ENCODE data around the gene MRPL50.
"Not testable (repeated sequence)": the region's sequence is repeated elsewhere in the genome, so short reads cannot be mapped to it uniquely, and the experiment has no call there.

The MRPL50 gene

DNA sequence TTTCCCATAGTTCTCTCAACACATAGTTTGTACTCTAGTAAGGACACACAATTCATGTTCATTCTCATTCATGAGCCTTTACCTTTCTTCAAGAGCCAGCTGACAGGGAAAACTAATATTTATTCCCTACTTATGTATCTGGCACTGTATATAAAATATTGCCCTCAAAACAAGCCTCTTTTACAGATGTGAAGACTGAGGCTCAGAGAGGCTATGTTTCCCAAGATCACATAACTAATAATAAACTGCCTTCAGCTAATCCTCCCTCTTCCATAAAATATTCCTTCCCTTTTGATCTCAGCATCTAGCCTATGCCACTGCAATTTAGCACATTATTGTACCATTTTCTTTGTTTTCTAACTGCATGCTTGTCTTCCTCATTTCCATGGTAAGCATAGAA lies 19.0 kb upstream of the MRPL50 start:
- no peak for DNase-seq

DNA sequence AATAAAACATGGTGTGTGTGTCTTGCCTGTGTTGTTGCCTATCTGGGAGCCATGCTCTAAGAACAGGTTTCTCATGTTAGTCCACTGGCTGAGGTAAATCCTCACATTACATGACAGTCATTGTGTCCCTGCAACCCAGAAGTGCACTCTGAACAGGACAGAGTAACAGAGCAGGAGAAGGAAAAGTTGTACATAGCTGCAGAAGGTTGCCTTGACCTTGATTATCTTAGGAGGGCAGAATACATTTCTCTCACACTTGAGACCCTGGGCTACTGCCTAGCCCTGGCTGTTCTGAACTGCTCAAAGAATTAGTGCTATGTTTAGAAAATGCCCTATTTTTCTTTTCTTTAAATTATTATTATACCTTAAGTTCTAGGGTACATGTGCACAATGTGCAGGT lies 17.2 kb upstream of the MRPL50 start:
- DNase-seq, result no peak

DNA sequence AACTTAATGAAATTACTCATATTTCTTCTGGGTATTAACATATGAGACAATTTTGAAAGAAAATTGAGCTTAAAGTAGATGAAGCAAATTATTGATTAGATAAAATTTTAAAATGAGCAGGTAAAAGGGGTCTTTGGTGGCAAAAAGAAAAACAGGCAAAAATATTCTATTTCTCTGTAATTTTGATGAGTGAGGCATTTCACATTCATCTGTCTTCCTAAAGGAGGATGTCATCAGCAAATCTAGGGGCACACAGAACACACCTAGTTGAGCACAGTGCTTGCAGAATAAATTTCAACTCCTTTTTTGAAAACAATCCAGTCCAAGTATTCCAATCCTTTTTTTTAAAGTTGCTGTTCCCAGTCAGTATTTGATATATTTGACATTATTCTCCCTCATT lies 16.4 kb upstream of the MRPL50 start:
- DNase-seq, result no peak

DNA sequence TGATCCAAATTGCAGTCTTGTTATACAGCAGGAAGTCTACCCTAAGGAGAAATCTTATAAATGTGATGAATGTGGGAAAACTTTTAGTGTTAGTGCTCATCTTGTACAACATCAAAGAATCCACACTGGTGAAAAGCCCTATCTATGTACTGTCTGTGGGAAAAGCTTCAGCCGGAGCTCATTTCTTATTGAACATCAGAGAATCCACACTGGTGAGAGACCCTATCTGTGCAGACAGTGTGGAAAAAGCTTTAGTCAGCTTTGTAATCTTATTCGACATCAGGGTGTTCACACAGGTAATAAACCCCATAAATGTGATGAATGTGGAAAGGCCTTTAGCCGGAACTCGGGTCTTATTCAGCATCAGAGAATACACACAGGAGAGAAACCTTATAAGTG lies 10.7 kb upstream of the MRPL50 start:
- DNase-seq, result no peak

DNA sequence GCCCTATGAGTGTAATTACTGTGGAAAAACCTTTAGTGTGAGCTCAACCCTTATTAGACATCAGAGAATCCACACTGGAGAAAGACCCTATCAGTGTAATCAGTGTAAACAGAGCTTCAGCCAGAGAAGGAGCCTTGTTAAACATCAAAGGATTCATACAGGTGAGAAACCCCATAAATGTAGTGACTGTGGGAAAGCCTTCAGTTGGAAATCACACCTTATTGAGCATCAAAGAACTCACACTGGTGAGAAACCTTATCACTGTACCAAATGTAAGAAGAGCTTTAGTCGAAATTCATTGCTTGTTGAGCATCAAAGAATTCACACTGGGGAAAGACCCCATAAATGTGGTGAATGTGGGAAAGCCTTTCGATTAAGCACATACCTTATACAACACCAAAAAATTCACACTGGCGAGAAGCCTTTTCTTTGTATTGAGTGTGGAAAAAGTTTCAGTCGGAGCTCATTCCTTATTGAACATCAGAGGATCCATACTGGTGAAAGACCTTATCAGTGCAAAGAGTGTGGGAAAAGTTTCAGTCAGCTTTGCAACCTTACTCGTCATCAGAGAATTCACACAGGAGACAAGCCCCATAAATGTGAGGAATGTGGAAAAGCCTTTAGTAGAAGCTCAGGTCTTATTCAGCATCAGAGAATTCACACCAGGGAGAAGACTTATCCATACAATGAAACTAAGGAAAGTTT lies 10.1 kb upstream of the MRPL50 start:
- no peak for DNase-seq

DNA sequence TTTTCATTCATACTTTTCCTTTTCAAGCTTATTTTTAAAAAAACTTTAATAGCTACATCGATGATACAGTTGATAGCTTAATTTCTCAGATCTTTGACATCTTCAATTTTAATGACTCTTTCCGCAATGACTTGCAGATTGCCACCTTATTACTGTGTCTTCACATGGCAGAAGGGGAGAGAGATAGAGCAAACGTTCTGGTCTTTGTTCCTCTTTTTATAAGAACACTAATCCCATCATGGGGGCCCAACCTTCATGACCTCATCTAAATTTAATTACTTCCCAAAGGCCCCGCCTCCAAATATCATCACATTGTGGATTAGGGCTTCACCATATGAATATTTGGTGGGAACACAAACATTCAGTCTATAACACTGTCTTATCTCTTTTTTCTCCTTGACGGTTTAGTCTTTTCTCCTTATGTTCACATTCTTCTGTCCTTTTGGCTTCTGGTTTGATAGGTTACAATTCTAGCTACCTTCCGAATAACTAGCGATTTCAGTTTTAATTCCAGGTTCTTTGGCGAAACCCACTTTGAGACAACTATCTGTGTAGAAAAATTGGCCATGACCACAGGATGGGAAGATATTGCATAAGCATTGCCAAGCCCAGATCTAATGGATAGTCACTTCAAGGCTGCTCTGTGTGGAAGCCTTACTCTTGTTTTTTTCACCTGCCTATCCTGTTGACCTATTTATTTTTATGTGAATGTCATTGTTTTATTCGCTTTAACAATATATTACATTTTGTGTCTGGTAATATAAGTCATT lies 5.3 kb upstream of the MRPL50 start:
- no peak for DNase-seq

DNA sequence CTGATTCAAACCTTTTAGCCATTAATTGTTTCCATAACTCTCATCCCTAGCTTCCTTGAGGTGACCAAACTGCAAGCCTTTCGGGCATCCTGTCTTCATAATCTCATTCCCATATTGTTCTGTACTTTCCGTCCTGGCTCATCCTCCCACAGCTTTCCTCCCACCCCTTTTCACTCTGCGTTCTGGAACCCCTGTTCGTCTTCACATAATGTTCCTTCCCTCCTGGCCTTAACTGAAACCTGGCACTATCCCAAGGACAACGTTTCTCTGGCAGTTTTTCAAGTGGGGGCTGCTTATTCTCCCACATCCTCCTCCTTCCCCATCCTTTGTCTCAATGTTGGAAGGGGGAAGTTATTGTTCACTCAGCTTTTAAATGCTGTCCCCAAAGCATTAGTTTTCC lies 1.7 kb upstream of the MRPL50 start:
- DNase-seq, result no peak

DNA sequence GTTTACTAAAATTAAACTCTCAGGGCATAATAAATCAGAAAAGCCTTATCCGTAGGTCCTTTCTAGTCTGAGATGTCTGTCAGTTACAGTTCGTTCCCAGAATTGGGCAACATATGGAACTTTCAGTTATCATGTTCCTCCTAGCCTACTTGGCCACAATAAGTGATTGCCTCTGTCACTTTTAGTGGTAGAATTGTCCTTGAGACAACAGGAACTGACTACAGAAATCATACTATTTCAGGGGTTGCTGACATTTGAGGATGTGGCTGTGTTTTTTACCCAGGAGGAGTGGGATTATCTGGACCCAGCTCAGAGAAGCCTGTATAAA lies 1.2 kb upstream of the MRPL50 start:
- DNase-seq, result no peak

DNA sequence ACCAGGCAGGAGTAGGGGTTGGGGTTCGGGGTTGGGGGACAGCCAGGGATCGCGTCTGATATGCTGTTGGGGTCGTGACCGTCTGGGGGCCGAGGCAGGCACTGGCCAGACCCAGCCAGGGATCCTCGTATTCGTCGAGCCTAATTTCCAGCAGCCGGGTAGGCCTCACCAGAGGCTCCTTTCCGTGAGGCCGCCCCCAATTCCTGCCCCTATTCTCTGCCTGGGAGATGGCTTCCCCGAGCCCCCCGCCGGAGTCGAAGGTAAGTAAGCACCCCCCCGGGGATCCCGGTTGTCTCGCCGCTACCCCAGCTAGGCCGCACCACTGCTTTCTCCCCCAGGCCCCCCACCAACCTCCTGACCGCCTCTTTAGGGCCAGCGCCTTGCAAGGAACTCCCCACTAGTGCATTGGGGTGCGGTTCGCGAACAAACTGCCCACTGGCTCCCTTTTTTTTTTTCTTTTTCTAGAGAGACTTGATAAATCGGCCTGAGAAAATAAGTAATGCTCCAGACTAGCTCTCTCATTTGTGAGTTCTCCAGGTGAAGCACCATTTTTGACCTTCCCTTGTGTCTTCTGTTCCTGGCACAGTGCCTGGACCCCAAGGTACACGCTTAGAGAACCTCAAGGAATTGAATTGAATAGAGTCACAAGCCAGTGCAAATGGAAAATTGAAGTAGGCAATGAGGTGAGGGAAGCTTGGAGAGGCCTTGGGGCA lies 668 bp upstream of the MRPL50 start:
- DNase-seq, result peak; percentile 12

DNA sequence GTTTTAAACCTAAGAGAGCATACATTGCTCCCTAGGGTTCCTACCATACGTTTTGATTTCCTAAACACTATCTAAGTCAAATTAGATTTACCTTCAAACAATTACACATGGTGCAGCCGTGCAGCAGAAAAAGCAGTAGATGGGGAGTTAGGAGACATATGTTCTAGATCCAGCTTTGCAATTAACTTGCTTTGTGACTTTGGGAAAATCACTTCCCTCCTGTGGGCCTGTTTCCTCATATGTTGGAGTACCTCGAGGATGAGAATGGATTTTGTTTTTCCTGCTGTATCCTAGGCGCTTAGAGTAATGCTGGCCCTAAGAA lies 711 bp downstream of the MRPL50 start:
- DNase-seq, result no peak

DNA sequence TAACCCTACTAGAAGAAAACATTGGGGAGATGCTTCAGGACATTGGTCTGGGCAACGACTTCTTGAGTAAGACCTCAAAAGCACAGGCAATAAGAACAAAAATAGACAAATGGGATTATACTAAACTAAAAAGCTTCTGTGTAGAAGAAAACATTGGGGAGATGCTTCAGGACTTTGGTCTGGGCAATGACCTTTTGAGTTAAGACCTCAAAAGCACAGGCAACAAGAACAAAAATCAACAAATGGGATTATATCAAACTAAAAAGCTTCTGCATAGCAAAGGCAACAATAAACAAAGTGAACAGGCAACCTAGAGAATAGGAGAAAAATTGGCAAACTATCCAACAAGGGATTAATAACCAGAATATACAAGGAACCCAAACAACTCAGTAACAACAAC lies 3.7 kb downstream of the MRPL50 start:
- no peak for DNase-seq

DNA sequence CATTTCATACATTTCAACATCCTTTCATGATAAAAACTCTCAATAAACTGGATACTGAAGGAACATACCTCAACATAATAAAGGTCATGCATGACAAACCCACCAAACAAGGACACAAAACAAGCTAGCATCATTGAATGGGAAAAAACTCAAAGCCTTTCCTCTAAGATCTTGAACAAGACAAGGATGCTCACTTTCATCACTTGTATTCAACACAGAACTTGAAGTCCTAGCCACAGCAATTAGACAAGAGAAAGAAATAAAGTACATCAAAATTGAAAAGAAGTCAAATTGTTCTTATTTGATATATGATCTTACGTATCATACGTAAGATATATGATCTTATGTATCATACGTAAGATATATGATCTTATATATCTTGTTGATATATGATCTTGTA lies 5.3 kb downstream of the MRPL50 start:
- no peak for DNase-seq

DNA sequence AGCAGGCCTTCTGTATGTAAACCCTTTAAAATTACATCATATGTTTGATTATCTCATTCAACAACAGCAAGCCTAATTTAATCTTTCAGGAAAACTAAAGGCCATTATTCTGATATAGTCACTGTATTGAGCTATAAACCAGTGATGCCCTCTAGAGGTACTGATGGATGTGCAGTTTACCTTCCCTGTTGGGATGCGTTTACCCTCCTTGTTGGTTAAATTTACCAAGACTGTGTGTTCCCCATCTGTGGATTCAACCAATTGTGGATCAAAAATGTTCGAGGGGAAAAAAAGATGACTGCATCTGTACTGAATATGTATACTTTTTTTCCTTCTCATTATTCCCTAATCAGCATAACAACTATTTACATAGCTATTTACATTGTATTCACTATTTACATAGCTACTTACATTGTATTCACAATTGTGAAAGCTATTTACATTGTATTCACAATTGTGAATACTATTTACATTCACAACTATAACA lies 9.9 kb downstream of the MRPL50 start:
- DNase-seq, result peak; percentile 8

DNA sequence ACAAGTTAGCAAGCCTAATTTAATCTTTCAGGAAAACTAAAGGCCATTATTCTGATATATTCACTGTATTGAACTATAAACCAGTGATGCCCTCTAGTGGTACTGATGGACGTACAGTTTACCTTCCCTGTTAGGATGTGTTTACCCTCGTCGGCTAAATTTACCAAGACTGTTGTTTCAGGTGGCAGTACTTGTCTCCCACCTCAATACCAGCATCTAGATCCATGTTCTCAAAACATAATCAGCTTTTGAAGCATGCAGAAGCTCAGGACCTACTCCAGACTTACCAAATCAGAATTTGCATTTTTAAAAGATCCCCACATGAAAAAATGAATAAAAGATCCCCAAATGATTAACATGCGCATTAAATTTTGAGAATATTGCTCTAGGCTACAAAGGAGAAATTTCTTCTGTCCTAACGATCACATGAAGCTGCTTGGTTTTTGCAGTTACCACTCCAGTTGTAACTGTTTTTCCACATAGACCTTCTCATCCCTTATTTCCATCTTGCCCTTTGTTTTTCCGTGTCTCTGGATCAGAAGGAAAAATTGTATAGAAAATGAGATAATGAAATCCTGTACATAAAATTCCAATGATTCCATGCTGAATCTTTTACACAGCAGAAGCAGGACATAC lies 10.4 kb downstream of the MRPL50 start:
- DNase-seq, result peak; percentile 63

DNA sequence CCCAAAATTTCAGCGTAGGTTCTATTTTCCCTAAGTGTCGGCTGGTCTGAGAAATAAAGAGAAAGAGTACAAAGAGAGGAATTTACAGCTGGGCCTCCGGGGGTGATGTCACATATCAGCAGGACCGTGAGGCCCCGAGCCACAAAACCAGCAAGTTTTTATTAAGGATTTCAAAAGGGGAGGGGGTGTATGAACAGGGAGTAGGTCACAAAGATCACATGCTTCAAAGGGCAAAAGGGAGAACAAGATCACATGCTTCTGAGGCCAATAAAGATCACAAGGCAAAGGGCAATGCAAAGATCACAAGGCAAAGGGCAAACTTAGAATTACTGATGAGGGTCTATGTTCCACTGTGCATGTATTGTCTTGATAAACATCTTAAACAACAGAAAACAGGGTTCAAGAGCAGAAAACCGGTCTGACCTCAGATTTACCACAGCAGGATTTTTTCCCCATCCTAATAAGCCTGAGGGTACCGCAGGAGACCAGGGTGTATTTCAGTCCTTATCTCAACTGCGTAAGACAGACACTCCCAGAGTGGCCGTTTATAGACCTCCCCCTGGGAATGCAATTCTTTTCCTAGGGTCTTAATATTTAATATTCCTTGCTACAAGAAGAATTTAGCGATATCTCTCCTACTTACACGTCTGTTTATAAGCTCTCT lies 13.4 kb downstream of the MRPL50 start, which contains the start of gene BAAT:
Gene BAAT (minus strand): TSS at position 134 of the 664 bp plus-strand sequence. CDS start 13,602 bp downstream, outside the sequence.
- not testable (repeated sequence) for DNase-seq

DNA sequence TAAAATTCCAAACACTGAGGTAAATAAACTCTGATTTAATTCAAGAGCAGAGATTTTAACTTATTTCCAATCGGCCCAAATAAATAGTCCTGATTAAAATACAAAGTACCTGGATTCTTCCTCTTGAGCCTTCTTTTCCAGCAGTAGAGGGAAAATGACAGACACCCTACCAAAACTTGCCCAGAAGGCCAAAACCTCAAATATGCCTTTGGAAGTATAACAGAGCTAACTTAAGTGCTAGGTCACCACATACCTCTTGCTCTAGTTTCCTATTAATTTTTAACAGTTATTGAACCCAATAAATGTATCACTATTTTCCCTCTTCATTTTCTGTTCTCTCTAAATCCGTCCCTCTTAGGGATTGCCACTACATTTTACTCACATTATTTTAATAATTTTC lies 15.1 kb downstream of the MRPL50 start:
- DNase-seq, result no peak

DNA sequence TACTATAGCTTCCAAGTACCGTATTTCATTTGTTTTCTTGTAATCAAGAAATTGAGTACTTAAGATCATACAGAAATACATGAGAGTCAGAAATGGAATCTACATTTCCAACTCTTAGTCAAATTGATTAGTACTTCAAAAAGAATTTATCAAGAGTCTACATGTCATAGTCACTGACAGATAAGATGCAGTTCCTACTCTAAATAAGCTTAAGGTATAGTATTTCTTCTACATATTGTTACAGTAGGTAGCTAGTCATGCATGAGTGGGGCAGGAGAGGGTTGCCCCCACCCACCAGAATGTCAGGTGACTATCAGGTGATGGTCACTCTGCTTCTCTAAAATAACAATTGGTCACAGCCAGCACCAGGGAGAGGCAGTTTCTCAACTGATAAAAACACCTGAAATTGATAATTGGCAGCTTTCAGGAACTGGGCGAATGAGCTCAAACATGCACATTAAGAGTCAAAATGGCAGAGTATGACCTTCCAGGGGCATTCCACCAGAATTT lies 16.5 kb downstream of the MRPL50 start:
- DNase-seq, result no peak

DNA sequence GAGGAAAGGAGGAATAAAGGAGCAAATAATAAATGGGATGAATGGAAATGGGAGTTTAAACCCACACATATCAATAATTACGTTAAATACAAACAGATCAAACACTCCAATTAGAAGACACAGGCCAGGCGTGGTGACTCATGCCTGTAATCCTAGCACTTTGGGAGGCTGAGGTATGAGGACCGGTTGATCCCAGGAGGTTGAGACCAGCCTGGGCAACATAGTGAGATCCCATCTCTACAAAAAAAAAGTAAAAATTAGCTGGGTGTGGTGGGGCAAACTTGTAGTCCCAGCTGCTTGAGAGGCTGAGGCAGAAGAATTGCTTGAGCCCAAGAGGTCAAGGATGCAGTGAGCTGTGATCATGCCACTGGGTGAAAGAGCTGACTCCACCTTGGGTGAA lies 17.3 kb downstream of the MRPL50 start:
- DNase-seq, result no peak

DNA sequence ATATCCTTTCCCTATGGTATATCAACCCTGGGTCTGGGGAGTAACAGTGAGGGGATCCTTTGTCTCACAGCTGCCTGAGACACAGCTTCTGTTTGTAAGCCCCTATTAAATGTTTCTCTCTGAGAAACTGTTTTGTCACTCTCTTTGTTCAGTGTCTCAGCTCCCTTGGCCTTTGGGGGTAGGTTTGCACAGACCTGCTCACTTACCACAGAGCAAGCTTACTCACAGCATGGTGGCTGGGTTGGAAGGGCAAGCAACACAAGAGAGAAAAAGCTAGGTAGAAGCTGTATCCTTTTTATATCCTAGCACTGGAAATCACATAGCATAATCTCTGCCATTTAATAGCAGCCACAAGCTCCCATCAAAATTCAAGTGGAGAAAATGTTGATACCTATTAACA lies 18.1 kb downstream of the MRPL50 start:
- DNase-seq, result no peak

DNA sequence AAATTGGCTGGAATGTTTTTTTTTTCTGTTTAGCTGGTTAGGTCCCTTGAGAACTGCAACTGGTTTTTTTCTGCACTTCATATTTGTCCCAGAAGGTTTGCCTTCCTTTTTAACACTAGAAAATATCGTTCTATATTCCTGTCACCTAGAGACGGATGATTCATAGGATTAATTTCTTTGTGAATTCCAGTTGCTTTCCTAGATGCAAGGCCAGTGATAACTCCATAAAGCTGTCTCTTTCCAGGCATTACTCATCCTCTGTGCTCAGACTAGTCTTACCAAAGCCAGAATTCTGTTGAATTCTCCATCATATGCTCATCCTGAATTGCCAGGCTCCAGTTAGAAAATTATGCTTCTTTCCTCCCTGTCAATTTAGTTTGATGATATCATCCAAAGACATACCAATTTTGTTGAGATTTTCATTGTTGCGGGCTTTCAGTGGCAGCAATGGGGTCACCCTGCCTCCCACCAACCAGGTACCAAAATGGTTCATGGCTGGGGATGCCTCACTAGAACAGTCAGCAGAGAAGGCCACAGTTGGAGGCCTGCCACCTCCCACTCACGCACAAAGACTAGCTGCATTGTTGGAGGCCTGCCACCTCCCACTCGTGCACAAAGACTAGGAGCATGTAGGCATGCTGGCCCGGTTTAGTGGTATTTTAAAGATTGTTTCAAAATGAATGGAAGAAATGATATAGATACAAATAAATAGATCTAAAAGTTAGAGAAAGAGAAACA lies 22.1 kb downstream of the MRPL50 start:
- no peak for DNase-seq

DNA sequence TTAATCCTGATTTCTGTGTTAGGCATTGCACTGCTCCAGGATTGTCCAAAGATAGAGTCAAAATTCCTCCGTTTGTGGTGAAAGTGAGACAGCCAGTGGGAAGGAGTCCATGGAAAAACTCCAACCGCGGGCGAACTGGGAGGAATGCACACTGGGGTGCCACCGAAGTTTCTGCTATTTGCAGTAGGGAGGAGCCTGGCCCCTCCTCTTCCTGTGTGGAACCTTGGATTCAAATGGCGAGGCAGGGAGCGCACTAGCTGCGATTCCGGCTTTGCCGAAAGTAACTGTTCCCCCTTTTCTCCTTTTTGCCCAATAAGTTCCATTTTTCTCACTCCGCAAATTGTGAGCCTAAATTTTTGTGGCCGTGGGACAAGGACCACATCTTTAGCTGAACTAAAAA lies 22.9 kb downstream of the MRPL50 start:
- no peak for DNase-seq

Data from NCI-H1105 (cell line).